Panc1 (cell line): ENCODE data around the gene PRRX2. TPM values are rescaled to one million over a fixed set of nuclear protein-coding genes. Genes with fewer than 3 reads are reported as not detected.
A peak's percentile ranks its signal among the peaks of the same experiment; 100 is the strongest.

Experiments
- ATAC-seq: fragments of 200-7000 bp; cut with Tn5 transposase; 2 replicates; pipeline ENCODE4 v1.9.1; 2020; ENCODE audit warnings: mild to moderate bottlenecking, moderate library complexity
- BruUV-seq: library from RNA; stranded (reverse); fragments of 400-500 nt; replicated peaks from 2 replicates; lab custom pipeline; 2021; lab: Mats Ljungman, UMichigan
- CTCF ChIA-PET: fragments of 300-600 bp; sonication (Branson Sonifier 250); formaldehyde crosslinking; loops from one replicate; lab custom pipeline; 2022; ENCODE audit warnings: antibody characterized with exemption; lab: Charles Lee
- POLR2A ChIA-PET: fragments of 300-600 bp; sonication (Branson Sonifier 250); formaldehyde crosslinking; loops from one replicate; lab custom pipeline; 2022; ENCODE audit warnings: antibody characterized with exemption; lab: Charles Lee
- DNase-seq: peaks from one replicate; pipeline ENCODE4 v3.0.0-alpha.2; 2010; ENCODE audit warnings: low read depth, low spot score
- H3K27ac ChIP-seq: 2 replicates; pipeline ENCODE4 v1.5.1; 2011; ENCODE audit warnings: mild to moderate bottlenecking, low read length, inconsistent platforms
- H3K27me3 ChIP-seq: fragments of 200-500 bp; sonication (Bioruptor generic); 2 replicates; pipeline ENCODE4 v1.6.0; 2014; ENCODE audit warnings: low read length, inconsistent platforms; ENCODE audit not compliant: control insufficient read depth, insufficient read depth
- H3K36me3 ChIP-seq: fragments of 200-500 bp; sonication (Bioruptor generic); 2 replicates; pipeline ENCODE4 v1.5.1; 2014; ENCODE audit warnings: inconsistent platforms, mild to moderate bottlenecking, low read length, moderate library complexity; ENCODE audit not compliant: control insufficient read depth, insufficient read depth
- H3K4me1 ChIP-seq: 2 replicates; pipeline ENCODE4 v1.5.1; 2011; ENCODE audit warnings: inconsistent platforms, mild to moderate bottlenecking, low read length, moderate library complexity; ENCODE audit not compliant: control insufficient read depth, insufficient read depth
- H3K4me3 ChIP-seq, 2 experiments: 2 replicates each; pipeline ENCODE4 v1.5.1; 2011 to 2012; ENCODE audit warnings: low read depth in 2 of 2, low read length in 2 of 2, mild to moderate bottlenecking in 2 of 2, inconsistent platforms in 1 of 2, moderate library complexity in 1 of 2
- H3K9me3 ChIP-seq: fragments of 200-500 bp; sonication (Bioruptor generic); 2 replicates; pipeline ENCODE4 v1.5.1; 2014; ENCODE audit warnings: low read depth, mild to moderate bottlenecking, inconsistent platforms, low read length, moderate library complexity; ENCODE audit not compliant: control insufficient read depth, insufficient read depth
- POLR2AphosphoS5 ChIP-seq: IDR thresholded peaks from 2 replicates; pipeline ENCODE4 v1.6.1; 2012; ENCODE audit warnings: mild to moderate bottlenecking, low read depth, low read length, moderate library complexity
- SIN3A ChIP-seq: IDR thresholded peaks from 2 replicates; pipeline ENCODE4 v1.6.1; 2012; ENCODE audit warnings: low read depth, mild to moderate bottlenecking, low read length, moderate library complexity, borderline replicate concordance; ENCODE audit not compliant: insufficient read depth
- TCF7L2 ChIP-seq: IDR thresholded peaks from 2 replicates; pipeline ENCODE4 v1.6.1; 2011; ENCODE audit warnings: mild to moderate bottlenecking, low read depth, low read length, inconsistent platforms
- in situ Hi-C: cut with HindIII; loops from 2 replicates; pipeline ENCODE4 v1.10.0; 2016; ENCODE audit warnings: low sequenced_read_pairs, low pct_unique_long_range_greater_than_20kb
- intact Hi-C: fragments of 100-400 bp; cut with micrococcal nuclease; formaldehyde crosslinking; loops from one replicate; pipeline ENCODE4 v1.10.0; 2022; ENCODE audit not compliant: unreplicated experiment
- total RNA-seq: library from RNA; stranded (reverse); gene quantifications from one replicate; pipeline ENCODE4 v1.2.1, GENCODE V29; 2021; ENCODE audit not compliant: unreplicated experiment
- TF ChIP-seq, protein P1 (sequence below): fragments of 450-650 bp; IDR thresholded peaks from 2 replicates; pipeline ENCODE4 v1.5.1; 2017; ENCODE audit warnings: mild to moderate bottlenecking
- TF ChIP-seq, protein P2 (sequence below), 2 experiments: IDR thresholded peaks; 2 replicates each; pipeline ENCODE4 v1.6.1; 2011 to 2012; ENCODE audit warnings: low read depth in 2 of 2, control low read depth in 1 of 2, low read length in 1 of 2, mild to moderate bottlenecking in 1 of 2, moderate library complexity in 1 of 2; ENCODE audit not compliant: insufficient read depth in 1 of 2

PRRX2 gene
- total RNA-seq, 1 experiment from 2014 or later: 6.3 TPM

DNA sequence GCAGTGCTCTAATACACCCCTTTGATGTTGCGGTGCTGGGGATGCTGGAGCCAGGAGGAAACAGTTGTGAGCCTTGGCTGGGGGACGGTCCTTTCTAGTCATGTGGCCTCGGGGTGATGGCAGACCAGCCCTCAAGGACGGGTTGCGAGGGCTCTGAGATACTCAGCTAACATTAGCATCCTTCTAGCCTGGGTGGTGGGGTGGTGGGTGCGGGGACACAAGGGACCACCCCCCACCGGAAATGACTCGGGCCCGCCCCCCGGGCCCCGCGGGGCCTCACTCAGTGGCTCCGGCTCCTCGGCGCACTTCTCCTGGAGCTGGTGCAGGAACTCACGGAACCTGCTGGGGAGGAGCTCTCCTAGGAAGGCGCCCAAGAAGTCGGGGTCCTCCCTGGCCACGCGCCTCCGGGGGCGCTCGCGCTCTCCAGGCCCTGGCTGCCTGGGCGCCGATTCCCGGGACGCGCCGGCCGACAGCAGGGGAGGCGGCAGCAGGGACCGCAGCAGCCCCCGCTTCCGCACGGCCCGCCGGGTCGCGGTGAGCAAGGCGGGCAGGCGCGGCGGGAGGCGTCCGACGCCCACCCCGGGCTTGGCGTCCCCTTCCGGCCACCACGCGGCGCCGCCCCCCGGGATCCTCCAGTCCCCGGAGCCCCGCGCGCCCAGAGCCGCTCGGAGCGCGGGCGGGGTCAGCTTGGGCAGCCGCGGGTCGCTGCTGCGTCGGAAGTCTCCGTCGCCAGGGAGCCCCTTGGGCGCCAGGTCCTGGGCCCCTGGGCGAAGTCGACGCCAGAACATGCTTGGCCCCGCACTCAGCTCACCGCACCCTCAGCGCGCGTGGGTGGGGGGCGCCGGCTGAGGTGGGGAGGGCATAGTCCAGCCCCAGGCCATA lies 45.4 kb upstream of the PRRX2 start:
- Histone ChIP-seq H3K27me3 (no peaks in the 10 kb centered on the region), H3K4me3 (peak overlapping the region in 1 of 2 experiments; percentile 27; a peak in 1 of 4 replicates), H3K4me1 (0 out of 2 replicates have a peak, but pooled peaks cover 4% of the 10 kb centered on the region), H3K36me3 (no peaks in the 10 kb centered on the region), H3K9me3 (no peaks in the 10 kb centered on the region), H3K27ac (no peak overlapping the region)
- ChIA-PET POLR2A (no interaction called here), CTCF (no interaction called here)
- TF ChIP-seq POLR2AphosphoS5 (no peak), TCF7L2 (no peak)
- intact Hi-C loops: loop anchor here (10.0 kb wide), 1 partner anchor 485 kb away; no protein-coding TSS in a partner anchor
- ATAC-seq (no peak), DNase-seq (no peak)
- in situ Hi-C loops: no loop called here
- BruUV-seq: no TSS peak

DNA sequence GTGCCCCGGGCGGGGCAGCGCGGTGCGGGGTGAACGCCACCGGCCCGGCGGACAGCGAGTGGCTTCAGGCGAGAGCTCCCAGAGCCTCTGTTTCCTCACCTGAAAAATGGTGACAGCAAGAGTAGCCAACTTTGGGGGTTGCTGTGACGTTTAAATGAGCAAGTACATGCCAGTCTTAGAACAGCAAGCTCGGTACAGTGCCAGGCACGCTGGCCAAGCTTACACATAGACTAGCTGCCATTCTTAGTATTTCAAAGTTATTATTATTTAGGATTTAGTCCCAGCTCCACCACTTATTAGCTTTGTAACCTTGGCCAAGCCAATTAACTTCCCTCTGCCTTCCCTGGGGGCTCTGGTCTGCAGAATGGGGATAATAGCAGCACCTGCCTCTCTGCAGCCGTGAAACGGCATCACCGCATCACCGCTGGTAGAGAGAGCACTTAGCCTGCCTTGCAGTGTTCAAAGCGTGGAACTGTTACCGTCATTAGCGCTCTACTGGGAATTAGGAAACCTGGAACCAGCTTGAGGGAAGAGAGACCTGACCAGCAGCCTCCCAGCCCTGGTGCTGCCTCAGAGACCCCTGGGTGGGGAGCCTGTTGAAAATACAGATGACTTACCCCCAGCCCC lies 44.7 kb upstream of the PRRX2 start, which contains the start of gene C9orf50:
Gene C9orf50 (minus strand): TSS at position 433 of the 627 bp plus-strand sequence. CDS start 527 bp downstream, outside the sequence.
- no peaks in the 10 kb centered on the region for H3K27me3 ChIP-seq
- CTCF ChIA-PET: no interaction called here
- H3K36me3 ChIP-seq: no peaks in the 10 kb centered on the region
- H3K4me1 ChIP-seq: 0 out of 2 replicates have a peak, but pooled peaks cover 4% of the 10 kb centered on the region
- in situ Hi-C loops: no loop called here
- no peaks in the 10 kb centered on the region for H3K9me3 ChIP-seq
- POLR2A ChIA-PET: no interaction called here
- no TSS peak for BruUV-seq
- H3K4me3 ChIP-seq: peak within 1 kb of the TSS in 1 of 2 experiments; percentile 27; a peak in 1 of 4 replicates
- DNase-seq: no peak
- no peak within 1 kb of the TSS for H3K27ac ChIP-seq
- ATAC-seq: no peak
- intact Hi-C loops: no loop called here
- TF ChIP-seq, protein P1, sequence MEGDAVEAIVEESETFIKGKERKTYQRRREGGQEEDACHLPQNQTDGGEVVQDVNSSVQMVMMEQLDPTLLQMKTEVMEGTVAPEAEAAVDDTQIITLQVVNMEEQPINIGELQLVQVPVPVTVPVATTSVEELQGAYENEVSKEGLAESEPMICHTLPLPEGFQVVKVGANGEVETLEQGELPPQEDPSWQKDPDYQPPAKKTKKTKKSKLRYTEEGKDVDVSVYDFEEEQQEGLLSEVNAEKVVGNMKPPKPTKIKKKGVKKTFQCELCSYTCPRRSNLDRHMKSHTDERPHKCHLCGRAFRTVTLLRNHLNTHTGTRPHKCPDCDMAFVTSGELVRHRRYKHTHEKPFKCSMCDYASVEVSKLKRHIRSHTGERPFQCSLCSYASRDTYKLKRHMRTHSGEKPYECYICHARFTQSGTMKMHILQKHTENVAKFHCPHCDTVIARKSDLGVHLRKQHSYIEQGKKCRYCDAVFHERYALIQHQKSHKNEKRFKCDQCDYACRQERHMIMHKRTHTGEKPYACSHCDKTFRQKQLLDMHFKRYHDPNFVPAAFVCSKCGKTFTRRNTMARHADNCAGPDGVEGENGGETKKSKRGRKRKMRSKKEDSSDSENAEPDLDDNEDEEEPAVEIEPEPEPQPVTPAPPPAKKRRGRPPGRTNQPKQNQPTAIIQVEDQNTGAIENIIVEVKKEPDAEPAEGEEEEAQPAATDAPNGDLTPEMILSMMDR: no peak
- TF ChIP-seq, protein P2, sequence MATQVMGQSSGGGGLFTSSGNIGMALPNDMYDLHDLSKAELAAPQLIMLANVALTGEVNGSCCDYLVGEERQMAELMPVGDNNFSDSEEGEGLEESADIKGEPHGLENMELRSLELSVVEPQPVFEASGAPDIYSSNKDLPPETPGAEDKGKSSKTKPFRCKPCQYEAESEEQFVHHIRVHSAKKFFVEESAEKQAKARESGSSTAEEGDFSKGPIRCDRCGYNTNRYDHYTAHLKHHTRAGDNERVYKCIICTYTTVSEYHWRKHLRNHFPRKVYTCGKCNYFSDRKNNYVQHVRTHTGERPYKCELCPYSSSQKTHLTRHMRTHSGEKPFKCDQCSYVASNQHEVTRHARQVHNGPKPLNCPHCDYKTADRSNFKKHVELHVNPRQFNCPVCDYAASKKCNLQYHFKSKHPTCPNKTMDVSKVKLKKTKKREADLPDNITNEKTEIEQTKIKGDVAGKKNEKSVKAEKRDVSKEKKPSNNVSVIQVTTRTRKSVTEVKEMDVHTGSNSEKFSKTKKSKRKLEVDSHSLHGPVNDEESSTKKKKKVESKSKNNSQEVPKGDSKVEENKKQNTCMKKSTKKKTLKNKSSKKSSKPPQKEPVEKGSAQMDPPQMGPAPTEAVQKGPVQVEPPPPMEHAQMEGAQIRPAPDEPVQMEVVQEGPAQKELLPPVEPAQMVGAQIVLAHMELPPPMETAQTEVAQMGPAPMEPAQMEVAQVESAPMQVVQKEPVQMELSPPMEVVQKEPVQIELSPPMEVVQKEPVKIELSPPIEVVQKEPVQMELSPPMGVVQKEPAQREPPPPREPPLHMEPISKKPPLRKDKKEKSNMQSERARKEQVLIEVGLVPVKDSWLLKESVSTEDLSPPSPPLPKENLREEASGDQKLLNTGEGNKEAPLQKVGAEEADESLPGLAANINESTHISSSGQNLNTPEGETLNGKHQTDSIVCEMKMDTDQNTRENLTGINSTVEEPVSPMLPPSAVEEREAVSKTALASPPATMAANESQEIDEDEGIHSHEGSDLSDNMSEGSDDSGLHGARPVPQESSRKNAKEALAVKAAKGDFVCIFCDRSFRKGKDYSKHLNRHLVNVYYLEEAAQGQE (IDR thresholded peaks at IDR 0.05; ENCODE audit: insufficient read depth in 1 of 2, low read depth in 2 of 2, low read length in 1 of 2): no peak
- no peak for TF ChIP-seq TCF7L2
- TF ChIP-seq SIN3A: no peak
- no peak for TF ChIP-seq POLR2AphosphoS5
